ENCODE data around the gene UBE2L6.

GRCh38 chr11:57566005-57566904, 1.2 kb downstream of the UBE2L6 start:
- TF ChIP-seq POLR2AphosphoS5 (IDR thresholded peaks at IDR 0.05; ENCODE audit: low read depth, low read length) (no peak), SIN3A (IDR thresholded peaks at IDR 0.05; ENCODE audit: borderline replicate concordance, insufficient read depth, low read length) (no peak), TAF1 (IDR thresholded peaks at IDR 0.05; ENCODE audit: borderline replicate concordance, insufficient read depth, low read length) (no peak)
